ENCODE measurements around the gene NRIP1. TPM values are rescaled to one million over a fixed set of nuclear protein-coding genes. Genes with fewer than 3 reads are reported as not detected.
"Not testable (repeated sequence)": the region's sequence is repeated elsewhere in the genome, so short reads cannot be mapped to it uniquely, and the experiment has no call there.

The NRIP1 gene
- total RNA-seq, 1 experiment from 2014 or later, result 10.3 TPM

DNA sequence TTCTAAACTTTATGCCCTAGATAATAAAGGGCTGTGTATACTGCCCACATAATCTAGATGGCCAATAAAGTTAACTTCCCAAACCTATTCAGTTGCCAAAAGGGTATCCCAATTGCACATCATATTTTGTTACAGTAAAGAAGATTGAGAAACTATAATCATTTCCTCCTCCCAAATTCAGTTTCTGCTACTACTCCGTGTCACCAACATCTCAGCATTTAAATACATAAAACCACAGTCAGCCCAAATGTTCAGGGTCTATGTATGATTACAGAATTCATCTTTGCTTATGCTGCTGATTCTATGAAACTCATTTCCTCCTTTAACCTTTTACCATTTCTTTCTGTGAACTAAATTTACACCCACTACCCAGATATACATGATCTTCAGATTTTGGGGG is 28.6 kb downstream of the NRIP1 start (continued):
- TF ChIP-seq, protein P1, sequence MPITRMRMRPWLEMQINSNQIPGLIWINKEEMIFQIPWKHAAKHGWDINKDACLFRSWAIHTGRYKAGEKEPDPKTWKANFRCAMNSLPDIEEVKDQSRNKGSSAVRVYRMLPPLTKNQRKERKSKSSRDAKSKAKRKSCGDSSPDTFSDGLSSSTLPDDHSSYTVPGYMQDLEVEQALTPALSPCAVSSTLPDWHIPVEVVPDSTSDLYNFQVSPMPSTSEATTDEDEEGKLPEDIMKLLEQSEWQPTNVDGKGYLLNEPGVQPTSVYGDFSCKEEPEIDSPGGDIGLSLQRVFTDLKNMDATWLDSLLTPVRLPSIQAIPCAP (CRISPR knock-in tag; IDR thresholded peaks at IDR 0.05), result no peak
- TF ChIP-seq TEAD4 (CRISPR knock-in tag; IDR thresholded peaks at IDR 0.05) (no peak), EMX1 (CRISPR knock-in tag; IDR thresholded peaks at IDR 0.05) (no peak), TEAD1 (CRISPR knock-in tag; IDR thresholded peaks at IDR 0.05) (no peak), RORB (CRISPR knock-in tag; IDR thresholded peaks at IDR 0.05) (no peak)
- TF ChIP-seq, protein P2, sequence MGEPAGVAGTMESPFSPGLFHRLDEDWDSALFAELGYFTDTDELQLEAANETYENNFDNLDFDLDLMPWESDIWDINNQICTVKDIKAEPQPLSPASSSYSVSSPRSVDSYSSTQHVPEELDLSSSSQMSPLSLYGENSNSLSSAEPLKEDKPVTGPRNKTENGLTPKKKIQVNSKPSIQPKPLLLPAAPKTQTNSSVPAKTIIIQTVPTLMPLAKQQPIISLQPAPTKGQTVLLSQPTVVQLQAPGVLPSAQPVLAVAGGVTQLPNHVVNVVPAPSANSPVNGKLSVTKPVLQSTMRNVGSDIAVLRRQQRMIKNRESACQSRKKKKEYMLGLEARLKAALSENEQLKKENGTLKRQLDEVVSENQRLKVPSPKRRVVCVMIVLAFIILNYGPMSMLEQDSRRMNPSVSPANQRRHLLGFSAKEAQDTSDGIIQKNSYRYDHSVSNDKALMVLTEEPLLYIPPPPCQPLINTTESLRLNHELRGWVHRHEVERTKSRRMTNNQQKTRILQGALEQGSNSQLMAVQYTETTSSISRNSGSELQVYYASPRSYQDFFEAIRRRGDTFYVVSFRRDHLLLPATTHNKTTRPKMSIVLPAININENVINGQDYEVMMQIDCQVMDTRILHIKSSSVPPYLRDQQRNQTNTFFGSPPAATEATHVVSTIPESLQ (CRISPR knock-in tag; IDR thresholded peaks at IDR 0.05), result no peak

DNA sequence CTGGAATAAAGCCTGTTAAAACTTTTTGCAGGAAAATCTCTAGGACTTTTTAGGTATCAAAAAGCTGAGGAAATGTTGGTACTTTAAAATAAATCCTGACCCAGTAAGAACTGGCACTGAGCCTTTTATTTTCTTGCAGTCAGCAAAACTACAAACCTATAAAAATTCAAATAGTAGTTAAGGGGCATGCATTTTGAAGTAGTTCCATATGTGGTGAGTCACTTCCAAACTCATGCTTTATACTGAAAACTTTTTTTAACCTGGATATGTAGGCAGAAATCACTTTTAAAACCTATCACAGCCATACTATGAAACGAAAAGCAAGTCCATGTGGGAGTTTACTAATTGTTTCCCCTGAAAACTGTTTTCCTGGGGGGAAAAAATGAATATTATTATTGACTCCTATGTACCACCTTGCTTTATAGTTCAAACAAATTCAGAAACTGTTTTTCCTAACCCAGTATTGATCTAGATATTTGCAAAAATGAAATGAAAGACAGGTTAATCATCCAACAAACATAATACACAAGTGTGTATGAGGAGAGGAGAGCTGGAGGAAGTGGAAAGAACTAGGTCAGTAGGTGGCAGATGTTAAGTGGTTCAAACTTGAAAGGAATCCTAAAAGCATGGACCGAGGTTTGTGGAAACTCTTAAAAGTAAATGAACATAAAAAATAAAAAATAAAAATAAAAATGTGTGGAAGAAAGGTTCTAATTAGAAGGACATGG is 30.5 kb downstream of the NRIP1 start:
- Mint-ChIP-seq H3K36me3 (no peaks in the 10 kb centered on the region), H3K9me3 (no peaks in the 10 kb centered on the region), H3K27ac (no peak overlapping the region), H3K27me3 (ENCODE audit: low read depth) (no peaks in the 10 kb centered on the region), H3K4me1 (peaks cover 9% of the 10 kb centered on the region), H3K4me3 (no peak overlapping the region)
- no peak for DNase-seq (ENCODE audit: low spot score)
- TF ChIP-seq TEAD1 (CRISPR knock-in tag; IDR thresholded peaks at IDR 0.05) (no peak), ZNF416 (CRISPR knock-in tag; IDR thresholded peaks at IDR 0.05) (no peak)
- TF ChIP-seq, protein P3, sequence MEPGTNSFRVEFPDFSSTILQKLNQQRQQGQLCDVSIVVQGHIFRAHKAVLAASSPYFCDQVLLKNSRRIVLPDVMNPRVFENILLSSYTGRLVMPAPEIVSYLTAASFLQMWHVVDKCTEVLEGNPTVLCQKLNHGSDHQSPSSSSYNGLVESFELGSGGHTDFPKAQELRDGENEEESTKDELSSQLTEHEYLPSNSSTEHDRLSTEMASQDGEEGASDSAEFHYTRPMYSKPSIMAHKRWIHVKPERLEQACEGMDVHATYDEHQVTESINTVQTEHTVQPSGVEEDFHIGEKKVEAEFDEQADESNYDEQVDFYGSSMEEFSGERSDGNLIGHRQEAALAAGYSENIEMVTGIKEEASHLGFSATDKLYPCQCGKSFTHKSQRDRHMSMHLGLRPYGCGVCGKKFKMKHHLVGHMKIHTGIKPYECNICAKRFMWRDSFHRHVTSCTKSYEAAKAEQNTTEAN (CRISPR knock-in tag; IDR thresholded peaks at IDR 0.05), result no peak
- POLR2A ChIA-PET, result no interaction called here
- ATAC-seq, result peak; percentile 30; the same call in 1 of the 2 replicates
- CTCF ChIA-PET, result interaction anchor here (0.7 to 1.5 kb wide), 2 partner anchors 58 to 448 kb away, joined by 3 to 4 read pairs; no protein-coding TSS in a partner anchor

DNA sequence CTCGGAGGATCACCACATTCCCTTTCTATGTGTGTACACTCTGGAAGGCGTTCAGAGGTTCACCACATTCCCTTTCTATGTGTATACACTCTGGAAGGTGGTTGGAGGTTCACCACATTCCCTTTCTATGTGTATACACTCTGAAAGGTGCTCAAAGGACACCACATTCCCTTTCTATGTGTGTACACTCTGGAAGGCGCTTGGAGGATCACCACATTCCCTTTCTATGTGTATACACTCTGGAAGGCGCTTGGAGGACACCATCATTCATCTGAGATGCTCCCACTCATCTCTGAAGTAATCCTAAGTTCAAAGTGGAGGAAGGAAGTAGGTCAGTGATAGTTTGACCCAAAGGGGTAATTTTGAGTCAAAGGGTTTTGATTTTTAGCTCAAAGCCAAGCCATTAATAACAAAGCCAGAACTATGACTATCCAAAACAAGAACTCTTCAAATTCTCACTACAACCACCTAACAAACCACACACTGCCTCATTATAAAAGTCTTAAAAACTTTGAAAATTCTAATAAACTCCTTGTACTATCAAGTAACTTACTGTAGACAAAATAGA is 32.9 kb downstream of the NRIP1 start:
- H3K27ac Mint-ChIP-seq, result no peak overlapping the region
- no peaks in the 10 kb centered on the region for H3K27me3 Mint-ChIP-seq (ENCODE audit: low read depth)
- ATAC-seq (no peak), DNase-seq (ENCODE audit: low spot score) (no peak)
- ChIA-PET POLR2A (no interaction called here), CTCF (no interaction called here)
- H3K9me3 Mint-ChIP-seq, result no peaks in the 10 kb centered on the region
- H3K36me3 Mint-ChIP-seq, result no peaks in the 10 kb centered on the region
- no peak overlapping the region for H3K4me3 Mint-ChIP-seq
- TF ChIP-seq SMAD3 (CRISPR knock-in tag; IDR thresholded peaks at IDR 0.05; ENCODE audit: borderline replicate concordance) (no peak), ZNF317 (CRISPR knock-in tag; IDR thresholded peaks at IDR 0.05; ENCODE audit: borderline replicate concordance, low read depth) (no peak), CREB1 (CRISPR knock-in tag; IDR thresholded peaks at IDR 0.05) (no peak)
- TF ChIP-seq, protein P4, sequence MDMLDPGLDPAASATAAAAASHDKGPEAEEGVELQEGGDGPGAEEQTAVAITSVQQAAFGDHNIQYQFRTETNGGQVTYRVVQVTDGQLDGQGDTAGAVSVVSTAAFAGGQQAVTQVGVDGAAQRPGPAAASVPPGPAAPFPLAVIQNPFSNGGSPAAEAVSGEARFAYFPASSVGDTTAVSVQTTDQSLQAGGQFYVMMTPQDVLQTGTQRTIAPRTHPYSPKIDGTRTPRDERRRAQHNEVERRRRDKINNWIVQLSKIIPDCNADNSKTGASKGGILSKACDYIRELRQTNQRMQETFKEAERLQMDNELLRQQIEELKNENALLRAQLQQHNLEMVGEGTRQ (CRISPR knock-in tag; IDR thresholded peaks at IDR 0.05), result no peak
- TF ChIP-seq, protein P3 (CRISPR knock-in tag; IDR thresholded peaks at IDR 0.05), result no peak
- peaks cover 16% of the 10 kb centered on the region for H3K4me1 Mint-ChIP-seq

DNA sequence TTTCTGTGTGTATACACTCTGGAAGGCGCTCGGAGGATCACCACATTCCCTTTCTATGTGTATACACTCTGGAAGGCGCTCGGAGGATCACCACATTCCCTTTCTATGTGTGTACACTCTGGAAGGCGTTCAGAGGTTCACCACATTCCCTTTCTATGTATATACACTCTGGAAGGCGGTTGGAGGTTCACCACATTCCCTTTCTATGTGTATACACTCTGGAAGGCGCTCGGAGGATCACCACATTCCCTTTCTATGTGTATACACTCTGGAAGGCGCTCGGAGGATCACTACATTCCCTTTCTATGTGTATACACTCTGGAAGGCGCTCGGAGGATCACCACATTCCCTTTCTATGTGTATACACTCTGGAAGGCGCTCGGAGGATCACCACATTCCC is 33.4 kb downstream of the NRIP1 start:
- H3K27me3 Mint-ChIP-seq (ENCODE audit: low read depth); H3K9me3 Mint-ChIP-seq; DNase-seq (ENCODE audit: low spot score); H3K4me3 Mint-ChIP-seq; ATAC-seq; H3K36me3 Mint-ChIP-seq; CTCF ChIA-PET; POLR2A ChIA-PET; H3K27ac Mint-ChIP-seq: not testable (repeated sequence)
- H3K4me1 Mint-ChIP-seq, result peaks cover 16% of the 10 kb centered on the region

DNA sequence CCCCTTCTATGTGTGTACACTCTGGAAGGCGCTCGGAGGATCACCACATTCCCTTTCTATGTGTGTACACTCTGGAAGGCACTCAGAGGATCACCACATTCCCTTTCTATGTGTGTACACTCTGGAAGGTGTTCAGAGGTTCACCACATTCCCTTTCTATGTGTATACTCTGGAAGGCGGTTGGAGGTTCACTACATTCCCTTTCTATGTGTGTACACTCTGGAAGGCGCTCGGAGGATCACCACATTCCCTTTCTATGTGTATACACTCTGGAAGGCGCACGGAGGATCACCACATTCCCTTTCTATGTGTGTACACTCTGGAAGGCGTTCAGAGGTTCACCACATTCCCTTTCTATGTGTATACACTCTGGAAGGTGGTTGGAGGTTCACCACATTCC is 33.9 kb downstream of the NRIP1 start:
- H3K9me3 Mint-ChIP-seq; H3K27me3 Mint-ChIP-seq (ENCODE audit: low read depth); ATAC-seq; CTCF ChIA-PET; H3K27ac Mint-ChIP-seq; DNase-seq (ENCODE audit: low spot score); H3K36me3 Mint-ChIP-seq; POLR2A ChIA-PET; H3K4me3 Mint-ChIP-seq: not testable (repeated sequence)
- peaks cover 16% of the 10 kb centered on the region for H3K4me1 Mint-ChIP-seq
